ENCODE results near the gene PLXNC1. TPM values are rescaled to one million over a fixed set of nuclear protein-coding genes. Genes with fewer than 3 reads are reported as not detected.

PLXNC1 gene
- total and polyA plus RNA-seq, 8 donors = 7.3 to 55.9 (median 11.1) TPM

DNA sequence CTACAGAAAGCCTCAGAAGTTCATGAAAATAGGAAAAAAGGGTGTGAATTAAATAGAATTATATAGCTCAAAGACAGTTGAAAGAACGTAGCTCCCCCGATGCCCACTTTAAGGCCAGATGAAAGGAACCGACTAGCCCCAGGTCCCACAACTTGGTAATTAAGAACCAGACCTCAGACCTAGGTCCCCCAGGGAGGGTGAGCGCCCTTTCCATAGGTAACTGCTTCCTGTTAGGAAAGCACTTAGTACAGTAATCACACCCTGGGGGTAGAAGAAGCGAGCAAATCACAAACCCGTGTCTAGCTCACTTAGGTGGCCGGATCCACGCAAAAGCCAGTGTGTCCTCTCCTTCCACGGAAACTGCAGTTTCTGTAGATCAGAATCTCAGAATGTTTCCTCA lies 77.1 kb downstream of the PLXNC1 start:
- Histone ChIP-seq H3K9me3 (no peaks in the 10 kb centered on the region), H3K36me3 (peaks cover 0 to 83% of the 10 kb centered on the region in 2 donors), H3K27me3 (no peaks in the 10 kb centered on the region), H3K27ac (no peak overlapping the region), H3K4me3 (no peak overlapping the region), H3K4me1 (no peaks in the 10 kb centered on the region)
- no peak for ATAC-seq
- TF ChIP-seq, protein P1, sequence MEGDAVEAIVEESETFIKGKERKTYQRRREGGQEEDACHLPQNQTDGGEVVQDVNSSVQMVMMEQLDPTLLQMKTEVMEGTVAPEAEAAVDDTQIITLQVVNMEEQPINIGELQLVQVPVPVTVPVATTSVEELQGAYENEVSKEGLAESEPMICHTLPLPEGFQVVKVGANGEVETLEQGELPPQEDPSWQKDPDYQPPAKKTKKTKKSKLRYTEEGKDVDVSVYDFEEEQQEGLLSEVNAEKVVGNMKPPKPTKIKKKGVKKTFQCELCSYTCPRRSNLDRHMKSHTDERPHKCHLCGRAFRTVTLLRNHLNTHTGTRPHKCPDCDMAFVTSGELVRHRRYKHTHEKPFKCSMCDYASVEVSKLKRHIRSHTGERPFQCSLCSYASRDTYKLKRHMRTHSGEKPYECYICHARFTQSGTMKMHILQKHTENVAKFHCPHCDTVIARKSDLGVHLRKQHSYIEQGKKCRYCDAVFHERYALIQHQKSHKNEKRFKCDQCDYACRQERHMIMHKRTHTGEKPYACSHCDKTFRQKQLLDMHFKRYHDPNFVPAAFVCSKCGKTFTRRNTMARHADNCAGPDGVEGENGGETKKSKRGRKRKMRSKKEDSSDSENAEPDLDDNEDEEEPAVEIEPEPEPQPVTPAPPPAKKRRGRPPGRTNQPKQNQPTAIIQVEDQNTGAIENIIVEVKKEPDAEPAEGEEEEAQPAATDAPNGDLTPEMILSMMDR (IDR thresholded peaks at IDR 0.05) = no peak
- intact Hi-C loops (cut with DNase I) = no loop called here
- no peak for DNase-seq

DNA sequence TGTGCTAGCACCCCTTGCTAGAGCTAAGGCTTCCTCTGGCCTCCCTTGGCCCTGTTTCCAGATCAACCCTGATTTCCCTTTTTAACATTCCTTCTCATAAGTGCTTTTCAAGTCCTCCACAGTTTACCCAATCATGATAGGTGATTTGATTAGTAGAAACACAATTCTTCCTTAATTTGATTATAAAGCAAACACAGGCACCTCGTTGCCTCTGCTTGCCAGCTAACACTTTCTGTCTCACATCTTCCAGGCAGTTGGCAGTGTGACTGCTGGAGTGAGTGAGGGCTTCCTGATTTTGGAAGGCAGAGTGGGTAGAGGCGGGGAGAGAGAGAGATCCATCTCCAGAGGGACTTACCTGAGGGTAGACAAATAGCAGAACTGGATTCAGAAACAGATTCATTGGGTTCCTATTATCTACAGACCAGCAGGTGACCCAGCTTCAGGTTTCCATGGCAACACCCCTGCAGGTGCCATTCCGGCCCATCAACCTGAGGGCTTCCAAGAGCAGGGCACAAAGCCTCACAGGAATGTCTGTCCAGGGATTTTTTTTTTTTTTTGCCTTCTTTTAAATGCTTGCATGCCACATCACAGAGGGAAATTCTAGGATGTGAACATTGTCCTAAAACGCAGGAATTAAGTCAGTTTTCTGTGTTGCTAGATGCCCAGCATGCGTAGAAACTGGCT lies 77.7 kb downstream of the PLXNC1 start:
- H3K27me3 ChIP-seq = no peaks in the 10 kb centered on the region
- DNase-seq = no peak
- H3K36me3 ChIP-seq = peaks cover 0 to 77% of the 10 kb centered on the region in 2 donors
- TF ChIP-seq, protein P1 (IDR thresholded peaks at IDR 0.05) = no peak
- H3K4me3 ChIP-seq = no peak overlapping the region
- no peaks in the 10 kb centered on the region for H3K9me3 ChIP-seq
- no peak overlapping the region for H3K27ac ChIP-seq
- peak; percentile 24 for ATAC-seq
- intact Hi-C loops (cut with DNase I) = no loop called here
- no peaks in the 10 kb centered on the region for H3K4me1 ChIP-seq

DNA sequence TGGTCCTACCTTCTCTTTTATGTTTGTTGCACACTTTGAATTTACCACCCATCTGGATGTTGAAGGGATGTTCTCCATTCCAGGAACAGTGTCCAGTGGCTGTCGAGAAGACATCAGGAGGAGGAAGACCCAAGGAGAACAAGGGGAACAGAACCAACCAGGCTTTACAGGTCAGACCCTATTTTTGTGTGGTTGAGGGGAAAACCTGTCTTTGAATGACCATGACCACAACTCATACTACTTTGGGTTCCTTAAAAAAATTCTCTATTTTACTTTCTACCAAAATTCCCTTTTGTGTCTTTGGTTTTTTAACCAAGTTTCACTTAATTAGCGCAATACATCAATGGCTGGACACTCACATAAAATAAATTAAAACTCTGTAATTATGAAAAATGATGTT lies 78.7 kb downstream of the PLXNC1 start:
- no peaks in the 10 kb centered on the region for H3K27me3 ChIP-seq
- H3K27ac ChIP-seq = no peak overlapping the region
- H3K9me3 ChIP-seq = no peaks in the 10 kb centered on the region
- no peak overlapping the region for H3K4me3 ChIP-seq
- H3K4me1 ChIP-seq = no peaks in the 10 kb centered on the region
- ATAC-seq = no peak
- intact Hi-C loops (cut with DNase I) = no loop called here
- peaks cover 0 to 67% of the 10 kb centered on the region in 2 donors for H3K36me3 ChIP-seq
- DNase-seq = no peak
- TF ChIP-seq, protein P1 (IDR thresholded peaks at IDR 0.05) = no peak

DNA sequence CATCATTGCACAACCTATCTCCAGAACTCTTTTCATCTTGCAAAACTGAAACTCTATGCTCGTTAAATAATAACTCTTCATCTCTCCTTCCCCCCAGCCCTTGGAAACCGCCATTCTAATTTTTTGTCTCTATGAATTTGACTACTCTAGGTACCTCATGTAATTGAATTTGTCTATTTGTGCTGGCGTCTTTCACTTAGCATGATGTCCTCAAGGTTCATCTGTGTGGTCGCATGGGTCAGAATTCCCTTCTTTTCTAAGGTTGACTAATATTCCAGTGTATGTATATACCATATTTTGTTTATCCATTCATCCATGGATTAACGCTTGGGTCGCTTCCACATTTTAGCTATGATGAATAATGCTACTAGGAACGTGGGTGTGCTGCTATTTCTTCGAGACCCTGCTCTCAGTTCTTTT lies 80.1 kb downstream of the PLXNC1 start:
- no peaks in the 10 kb centered on the region for H3K9me3 ChIP-seq
- peaks cover 3 to 53% of the 10 kb centered on the region in 2 donors for H3K36me3 ChIP-seq
- DNase-seq = no peak
- H3K27ac ChIP-seq = no peak overlapping the region
- no peaks in the 10 kb centered on the region for H3K4me1 ChIP-seq
- TF ChIP-seq, protein P1 (IDR thresholded peaks at IDR 0.05) = no peak
- H3K4me3 ChIP-seq = no peak overlapping the region
- ATAC-seq = no peak
- no peaks in the 10 kb centered on the region for H3K27me3 ChIP-seq
- intact Hi-C loops (cut with DNase I) = no loop called here

DNA sequence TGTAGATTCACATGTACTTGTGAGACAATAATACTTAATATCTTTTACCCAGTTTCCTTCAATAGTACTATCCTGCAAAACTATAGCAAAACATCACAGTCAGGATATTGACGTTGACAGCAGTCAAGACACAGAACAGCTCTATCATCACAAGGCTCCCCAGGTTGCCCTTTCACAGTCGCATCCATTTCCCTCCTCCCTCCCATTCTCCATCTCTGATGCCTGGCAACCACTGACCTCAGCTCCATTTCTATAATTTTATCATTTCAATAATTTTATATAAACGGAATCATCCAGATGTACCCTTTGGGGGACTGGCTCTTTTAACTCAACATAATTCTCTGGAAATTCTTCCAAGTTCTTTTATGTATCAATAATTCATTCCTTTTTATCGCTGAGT lies 81.5 kb downstream of the PLXNC1 start:
- H3K4me1 ChIP-seq = no peaks in the 10 kb centered on the region
- H3K27me3 ChIP-seq = no peaks in the 10 kb centered on the region
- no peak overlapping the region for H3K4me3 ChIP-seq
- no peak for ATAC-seq
- peaks cover 3 to 43% of the 10 kb centered on the region in 2 donors for H3K36me3 ChIP-seq
- DNase-seq = no peak
- intact Hi-C loops (cut with DNase I) = no loop called here
- TF ChIP-seq, protein P1 (IDR thresholded peaks at IDR 0.05) = no peak
- no peaks in the 10 kb centered on the region for H3K9me3 ChIP-seq
- H3K27ac ChIP-seq = no peak overlapping the region
